Spinal cord (tissue), 10 donors: ENCODE measurements around the gene ESRRB. TPM values are rescaled to one million over a fixed set of nuclear protein-coding genes. Genes with fewer than 3 reads are reported as not detected.

ENCODE experiments used
- DNase-seq, 6 donors: peaks; one replicate each; pipeline versions ENCODE4 v3.0.0 to v3.0.0-alpha.2; 2013 to 2015; ENCODE audit warnings: low spot score in 6 of 6, low read depth in 4 of 6
- H3K27ac ChIP-seq: one replicate; pipeline ENCODE4 v1.5.1; 2013; ENCODE audit warnings: low read depth, low read length, control low read depth
- H3K27me3 ChIP-seq: one replicate; pipeline ENCODE4 v1.6.1; 2013; ENCODE audit warnings: low read length; ENCODE audit not compliant: control insufficient read depth, insufficient read depth
- H3K36me3 ChIP-seq: one replicate; pipeline ENCODE4 v1.6.1; 2013; ENCODE audit warnings: low read length; ENCODE audit not compliant: control insufficient read depth, insufficient read depth
- H3K4me1 ChIP-seq: one replicate; pipeline ENCODE4 v1.6.1; 2013; ENCODE audit warnings: low read length; ENCODE audit not compliant: control insufficient read depth, insufficient read depth
- H3K4me3 ChIP-seq: one replicate; pipeline ENCODE4 v1.5.1; 2013; ENCODE audit warnings: low read depth, low read length, control low read depth
- H3K9me3 ChIP-seq: one replicate; pipeline ENCODE4 v1.6.1; 2013; ENCODE audit warnings: low read length; ENCODE audit not compliant: control insufficient read depth, insufficient read depth
- WGBS: methylation state at CpG from one replicate; pipeline ENCODE4 v1.1.5; 2013; ENCODE audit warnings: missing lambda C conversion rate; ENCODE audit not compliant: insufficient coverage; 5-methylcytosine and 5-hydroxymethylcytosine counted together
- polyA plus RNA-seq, 2 donors: library from polyadenylated mRNA; unstranded; fragments of 120-200 nt; gene quantifications; one replicate each; pipeline ENCODE4 v1.2.1, GENCODE V29; 2013; ENCODE audit not compliant: insufficient read length in 2 of 2
- total RNA-seq, 2 donors: library from RNA; depleted of rRNA in 1 of 2; stranded (reverse); fragments of 120-200 nt in 1 of 2; fragments of >200 nt in 1 of 2; gene quantifications; one replicate each; pipeline versions ENCODE4 v1.2.3 to v1.2.4, GENCODE V29; 2013 to 2014
- donor health status: healthy.

ESRRB gene
- total and polyA plus RNA-seq, 4 donors: 0.99 to 5.6 (median 3.5) TPM

GRCh38 chr14:76498463-76498935 is 122.6 kb downstream of the ESRRB start:
- no peaks in the 10 kb centered on the region for H3K27me3 ChIP-seq
- H3K36me3 ChIP-seq: peaks cover 4% of the 10 kb centered on the region
- peaks cover 7% of the 10 kb centered on the region for H3K4me1 ChIP-seq
- 92% methylated on average over 7 of the region's 13 CpGs for WGBS
- H3K27ac ChIP-seq: no peak overlapping the region
- no peak for DNase-seq
- no peak overlapping the region for H3K4me3 ChIP-seq
- H3K9me3 ChIP-seq: no peaks in the 10 kb centered on the region

GRCh38 chr14:76498976-76499375 is 123.0 kb downstream of the ESRRB start:
- WGBS: 92% methylated on average over 11 of the region's 12 CpGs
- no peaks in the 10 kb centered on the region for H3K27me3 ChIP-seq
- H3K27ac ChIP-seq: no peak overlapping the region
- H3K4me1 ChIP-seq: peaks cover 7% of the 10 kb centered on the region
- peaks cover 4% of the 10 kb centered on the region for H3K36me3 ChIP-seq
- no peak for DNase-seq
- no peak overlapping the region for H3K4me3 ChIP-seq
- H3K9me3 ChIP-seq: no peaks in the 10 kb centered on the region

- no peak overlapping the region for H3K27ac ChIP-seq
- 86% methylated on average over 8 of the region's 8 CpGs for WGBS
- DNase-seq: no peak
These were observed 123.5 kb downstream of the ESRRB start for GRCh38 chr14:76499399-76499798.

GRCh38 chr14:76500011-76500410 is 124.1 kb downstream of the ESRRB start:
- H3K4me3 ChIP-seq: no peak overlapping the region
- no peak overlapping the region for H3K27ac ChIP-seq
- no peak for DNase-seq
- H3K9me3 ChIP-seq: no peaks in the 10 kb centered on the region
- peaks cover 7% of the 10 kb centered on the region for H3K4me1 ChIP-seq
- peaks cover 4% of the 10 kb centered on the region for H3K36me3 ChIP-seq
- no peaks in the 10 kb centered on the region for H3K27me3 ChIP-seq
- 79% methylated on average over 6 of the region's 6 CpGs for WGBS

More at GRCh38 chr14:76499399-76499798, 123.5 kb downstream of the ESRRB start:
- no peaks in the 10 kb centered on the region for H3K9me3 ChIP-seq
- no peak overlapping the region for H3K4me3 ChIP-seq
- H3K4me1 ChIP-seq: peaks cover 7% of the 10 kb centered on the region
- no peaks in the 10 kb centered on the region for H3K27me3 ChIP-seq
- H3K36me3 ChIP-seq: peaks cover 4% of the 10 kb centered on the region

- no peaks in the 10 kb centered on the region for H3K9me3 ChIP-seq
- no peak overlapping the region for H3K4me3 ChIP-seq
- H3K27ac ChIP-seq: no peak overlapping the region
- WGBS: 97% methylated on average over 4 of the region's 6 CpGs
- peaks cover 7% of the 10 kb centered on the region for H3K4me1 ChIP-seq
- no peak for DNase-seq
- no peaks in the 10 kb centered on the region for H3K27me3 ChIP-seq
- H3K36me3 ChIP-seq: peaks cover 4% of the 10 kb centered on the region
These were observed 124.5 kb downstream of the ESRRB start for GRCh38 chr14:76500480-76500879.

- H3K9me3 ChIP-seq: no peaks in the 10 kb centered on the region
- H3K27me3 ChIP-seq: no peaks in the 10 kb centered on the region
- 91% methylated on average over 6 of the region's 7 CpGs for WGBS
- H3K27ac ChIP-seq: no peak overlapping the region
- peaks cover 7% of the 10 kb centered on the region for H3K4me1 ChIP-seq
- peaks cover 4% of the 10 kb centered on the region for H3K36me3 ChIP-seq
- no peak overlapping the region for H3K4me3 ChIP-seq
- DNase-seq: no peak
These were observed 125.3 kb downstream of the ESRRB start for GRCh38 chr14:76501156-76501720.

- H3K4me1 ChIP-seq: peaks cover 4% of the 10 kb centered on the region
- H3K4me3 ChIP-seq: no peak overlapping the region
- no peak for DNase-seq
- H3K27ac ChIP-seq: no peak overlapping the region
- H3K9me3 ChIP-seq: no peaks in the 10 kb centered on the region
- H3K36me3 ChIP-seq: peaks cover 4% of the 10 kb centered on the region
- WGBS: 86% methylated on average over 1 of the region's 4 CpGs
- H3K27me3 ChIP-seq: no peaks in the 10 kb centered on the region
These were observed 126.3 kb downstream of the ESRRB start for GRCh38 chr14:76502219-76502618.

GRCh38 chr14:76502638-76503037 is 126.7 kb downstream of the ESRRB start:
- H3K4me1 ChIP-seq: no peaks in the 10 kb centered on the region
- no peak for DNase-seq
- H3K4me3 ChIP-seq: no peak overlapping the region
- no peak overlapping the region for H3K27ac ChIP-seq
- H3K9me3 ChIP-seq: no peaks in the 10 kb centered on the region
- H3K36me3 ChIP-seq: peaks cover 4% of the 10 kb centered on the region
- WGBS: no CpG with 5 or more reads among the region's 3 CpGs
- H3K27me3 ChIP-seq: no peaks in the 10 kb centered on the region

GRCh38 chr14:76509311-76509710 is 133.4 kb downstream of the ESRRB start:
- peaks cover 3% of the 10 kb centered on the region for H3K4me1 ChIP-seq
- H3K9me3 ChIP-seq: no peaks in the 10 kb centered on the region
- no peak overlapping the region for H3K4me3 ChIP-seq
- no peak overlapping the region for H3K27ac ChIP-seq
- H3K36me3 ChIP-seq: no peaks in the 10 kb centered on the region
- WGBS: 68% methylated on average over 4 of the region's 7 CpGs
- DNase-seq: peak in 1 of 6 donors; percentile 67
- no peaks in the 10 kb centered on the region for H3K27me3 ChIP-seq

GRCh38 chr14:76510181-76510580 is 134.2 kb downstream of the ESRRB start:
- WGBS: 42% methylated on average over 2 of the region's 3 CpGs
- Histone ChIP-seq H3K27ac (no peak overlapping the region), H3K4me3 (no peak overlapping the region), H3K9me3 (no peaks in the 10 kb centered on the region), H3K36me3 (no peaks in the 10 kb centered on the region), H3K4me1 (peaks cover 3% of the 10 kb centered on the region), H3K27me3 (no peaks in the 10 kb centered on the region)
- peak in 1 of 6 donors; percentile 13 for DNase-seq
